HepG2 (cell line): ENCODE measurements around the gene HOXD8.

Experiments
- FOSL1 ChIP-seq: sonication (generic); formaldehyde crosslinking; IDR thresholded peaks from 2 replicates; pipeline ENCODE4 v1.9.0; 2021; ENCODE audit warnings: missing genetic modification reagents, borderline replicate concordance
- FOXK2 ChIP-seq: fragments of 450-650 bp; IDR thresholded peaks from 2 replicates; pipeline ENCODE4 v1.6.1; 2016
- MAF1 ChIP-seq: sonication (generic); formaldehyde crosslinking; IDR thresholded peaks from 2 replicates; pipeline ENCODE4 v1.5.0; 2020; ENCODE audit warnings: missing genetic modification reagents, borderline replicate concordance
- NFYB ChIP-seq: sonication (generic); formaldehyde crosslinking; IDR thresholded peaks from 2 replicates; pipeline ENCODE4 v1.4.0; 2020; ENCODE audit warnings: missing genetic modification reagents
- NR2F1 ChIP-seq, 2 experiments: fragments of 450-650 bp in 1 of 2; formaldehyde crosslinking in 1 of 2; IDR thresholded peaks; 2 replicates each; pipeline versions ENCODE4 v1.5.0 to v1.6.1; 2016 to 2020; ENCODE audit warnings: mild to moderate bottlenecking in 1 of 2, missing compliant biosample characterization in 1 of 2, missing genetic modification reagents in 1 of 2, moderate library complexity in 1 of 2
- POLR2A ChIP-seq, 2 experiments: IDR thresholded peaks; 2 replicates each; pipeline ENCODE4 v1.6.1; 2011; ENCODE audit warnings: low read depth in 2 of 2, low read length in 2 of 2, mild to moderate bottlenecking in 1 of 2, moderate library complexity in 1 of 2; ENCODE audit not compliant: insufficient read depth in 1 of 2
- RFX5 ChIP-seq: IDR thresholded peaks from 2 replicates; pipeline ENCODE4 v1.6.1; 2011; ENCODE audit warnings: low read depth, low read length, improper control_type of control experiment
- SOX13 ChIP-seq, 3 experiments: fragments of 450-650 bp in 1 of 3; sonication (generic) in 1 of 3; formaldehyde crosslinking in 1 of 3; IDR thresholded peaks in 2 of 3; conservative IDR thresholded peaks in 1 of 3; 2 replicates each; pipeline versions ENCODE4 v1.5.0 to v1.6.1; 2016 to 2020; ENCODE audit warnings: antibody characterized with exemption in 1 of 3, mild to moderate bottlenecking in 1 of 3, missing compliant biosample characterization in 1 of 3, missing genetic modification reagents in 1 of 3, moderate library complexity in 1 of 3
- SRSF9 ChIP-seq: fragments of 200-400 bp; formaldehyde crosslinking; IDR thresholded peaks from 2 replicates; pipeline ENCODE4 v1.6.1; 2018; ENCODE audit warnings: borderline replicate concordance, mild to moderate bottlenecking, low read depth, low read length; ENCODE audit not compliant: insufficient read depth, poor library complexity, severe bottlenecking
- SUZ12 ChIP-seq: fragments of 150-350 bp; IDR thresholded peaks from 2 replicates; pipeline ENCODE4 v1.6.1; 2014; ENCODE audit warnings: low read depth, low read length
- XBP1 ChIP-seq: sonication (generic); formaldehyde crosslinking; IDR thresholded peaks from 2 replicates; pipeline ENCODE4 v1.5.0; 2020; ENCODE audit warnings: missing genetic modification reagents
- TF ChIP-seq, protein P1 (sequence below): sonication (generic); formaldehyde crosslinking; IDR thresholded peaks from 2 replicates; pipeline ENCODE4 v1.5.1; 2020; ENCODE audit warnings: missing genetic modification reagents, mild to moderate bottlenecking, borderline replicate concordance
- TF ChIP-seq, protein P2 (sequence below): sonication (generic); formaldehyde crosslinking; conservative IDR thresholded peaks from 2 replicates; pipeline ENCODE4 v1.4.0; 2020; ENCODE audit warnings: missing genetic modification reagents
- TF ChIP-seq, protein P3 (sequence below): IDR thresholded peaks from 2 replicates; pipeline ENCODE4 v1.6.1; 2016

DNA sequence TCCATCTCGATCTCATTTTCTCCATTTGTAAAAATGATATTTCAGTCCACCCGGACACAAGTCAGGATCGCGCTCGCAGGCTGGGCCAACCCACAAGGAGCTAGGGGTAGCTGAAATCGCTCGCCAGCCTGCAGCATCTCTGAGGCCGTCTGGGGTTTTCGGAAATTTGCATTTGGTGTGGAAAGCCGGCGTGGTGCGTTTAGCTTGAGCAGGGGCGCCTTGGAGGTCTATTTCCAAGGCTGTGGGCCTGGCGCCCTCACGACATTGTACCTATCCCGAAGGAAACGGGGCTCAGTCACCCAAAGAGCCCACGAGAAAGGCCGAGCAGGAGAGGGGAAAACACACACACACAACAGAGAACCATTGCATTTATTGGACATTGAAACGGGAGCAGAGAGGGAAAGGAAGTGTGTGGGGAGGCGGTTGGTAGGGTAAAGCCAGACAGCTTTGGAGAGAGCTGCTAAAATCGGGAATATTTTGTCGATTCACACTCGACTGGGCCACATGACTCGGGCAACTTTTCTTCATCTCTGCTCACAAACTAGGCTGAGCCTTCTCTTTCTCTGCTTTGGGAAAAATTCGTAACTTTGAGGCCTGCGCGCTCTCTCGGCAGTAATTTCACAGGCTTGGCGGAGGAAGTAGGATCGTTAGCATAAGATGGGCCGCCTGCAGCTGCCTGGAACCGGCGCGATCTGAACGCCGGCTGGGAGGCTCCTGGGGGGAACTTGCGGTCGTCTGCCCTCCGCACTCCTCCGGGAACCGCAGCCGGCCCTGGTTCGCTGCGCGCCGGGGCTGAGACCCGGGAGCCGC, 1.1 kb upstream of the HOXD8 start:
- no peak for TF ChIP-seq SOX13 (IDR thresholded peaks at IDR 0.05)
- TF ChIP-seq SOX13 (CRISPR knock-in tag; conservative IDR thresholded peaks at IDR 0.05 in 1 of 2, IDR thresholded peaks at IDR 0.05 in 1 of 2) = no peak
- TF ChIP-seq RFX5 = no peak
- TF ChIP-seq NR2F1 (CRISPR knock-in tag; IDR thresholded peaks at IDR 0.05) = no peak
- no peak for TF ChIP-seq SUZ12
- TF ChIP-seq, protein P1, sequence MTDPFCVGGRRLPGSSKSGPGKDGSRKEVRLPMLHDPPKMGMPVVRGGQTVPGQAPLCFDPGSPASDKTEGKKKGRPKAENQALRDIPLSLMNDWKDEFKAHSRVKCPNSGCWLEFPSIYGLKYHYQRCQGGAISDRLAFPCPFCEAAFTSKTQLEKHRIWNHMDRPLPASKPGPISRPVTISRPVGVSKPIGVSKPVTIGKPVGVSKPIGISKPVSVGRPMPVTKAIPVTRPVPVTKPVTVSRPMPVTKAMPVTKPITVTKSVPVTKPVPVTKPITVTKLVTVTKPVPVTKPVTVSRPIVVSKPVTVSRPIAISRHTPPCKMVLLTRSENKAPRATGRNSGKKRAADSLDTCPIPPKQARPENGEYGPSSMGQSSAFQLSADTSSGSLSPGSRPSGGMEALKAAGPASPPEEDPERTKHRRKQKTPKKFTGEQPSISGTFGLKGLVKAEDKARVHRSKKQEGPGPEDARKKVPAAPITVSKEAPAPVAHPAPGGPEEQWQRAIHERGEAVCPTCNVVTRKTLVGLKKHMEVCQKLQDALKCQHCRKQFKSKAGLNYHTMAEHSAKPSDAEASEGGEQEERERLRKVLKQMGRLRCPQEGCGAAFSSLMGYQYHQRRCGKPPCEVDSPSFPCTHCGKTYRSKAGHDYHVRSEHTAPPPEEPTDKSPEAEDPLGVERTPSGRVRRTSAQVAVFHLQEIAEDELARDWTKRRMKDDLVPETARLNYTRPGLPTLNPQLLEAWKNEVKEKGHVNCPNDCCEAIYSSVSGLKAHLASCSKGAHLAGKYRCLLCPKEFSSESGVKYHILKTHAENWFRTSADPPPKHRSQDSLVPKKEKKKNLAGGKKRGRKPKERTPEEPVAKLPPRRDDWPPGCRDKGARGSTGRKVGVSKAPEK (CRISPR knock-in tag) = no peak
- TF ChIP-seq XBP1 (CRISPR knock-in tag) = no peak
- TF ChIP-seq, protein P2, sequence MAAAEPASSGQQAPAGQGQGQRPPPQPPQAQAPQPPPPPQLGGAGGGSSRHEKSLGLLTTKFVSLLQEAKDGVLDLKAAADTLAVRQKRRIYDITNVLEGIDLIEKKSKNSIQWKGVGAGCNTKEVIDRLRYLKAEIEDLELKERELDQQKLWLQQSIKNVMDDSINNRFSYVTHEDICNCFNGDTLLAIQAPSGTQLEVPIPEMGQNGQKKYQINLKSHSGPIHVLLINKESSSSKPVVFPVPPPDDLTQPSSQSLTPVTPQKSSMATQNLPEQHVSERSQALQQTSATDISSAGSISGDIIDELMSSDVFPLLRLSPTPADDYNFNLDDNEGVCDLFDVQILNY = no peak
- TF ChIP-seq FOSL1 (CRISPR knock-in tag) = no peak
- no peak for TF ChIP-seq POLR2A (IDR thresholded peaks at IDR 0.05; ENCODE audit: insufficient read depth in 1 of 2, low read depth in 2 of 2, low read length in 2 of 2)
- TF ChIP-seq, protein P3, sequence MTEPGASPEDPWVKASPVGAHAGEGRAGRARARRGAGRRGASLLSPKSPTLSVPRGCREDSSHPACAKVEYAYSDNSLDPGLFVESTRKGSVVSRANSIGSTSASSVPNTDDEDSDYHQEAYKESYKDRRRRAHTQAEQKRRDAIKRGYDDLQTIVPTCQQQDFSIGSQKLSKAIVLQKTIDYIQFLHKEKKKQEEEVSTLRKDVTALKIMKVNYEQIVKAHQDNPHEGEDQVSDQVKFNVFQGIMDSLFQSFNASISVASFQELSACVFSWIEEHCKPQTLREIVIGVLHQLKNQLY = no peak
- TF ChIP-seq SRSF9 = no peak
- TF ChIP-seq FOXK2 = no peak
- TF ChIP-seq MAF1 (CRISPR knock-in tag) = no peak
- TF ChIP-seq NFYB (CRISPR knock-in tag) = no peak
